Keratinocyte (primary cell): ENCODE measurements around the gene SCNN1G. TPM values are rescaled to one million over a fixed set of nuclear protein-coding genes. Genes with fewer than 3 reads are reported as not detected.
A peak's percentile ranks its signal among the peaks of the same experiment; 100 is the strongest.

Source experiments
- DNase-seq: peaks from one replicate; pipeline ENCODE4 v3.0.0-alpha.2; 2011; ENCODE audit warnings: low read depth, missing footprints, low spot score
- FAIRE-seq: peaks from 2 replicates; lab custom pipeline; 2011; peaks lifted over from hg19 to GRCh38; lab: Jason Lieb, UNC
- H2AFZ ChIP-seq: 2 replicates; pipeline ENCODE4 v1.6.0; 2012; ENCODE audit warnings: low read length, control low read depth, inconsistent platforms; ENCODE audit not compliant: control insufficient read depth
- H3K27ac ChIP-seq: 2 replicates; pipeline ENCODE4 v1.5.1; 2011; ENCODE audit warnings: low read length; ENCODE audit not compliant: control insufficient read depth, insufficient read depth
- H3K27me3 ChIP-seq: 3 replicates; pipeline ENCODE4 v1.6.0; 2011; ENCODE audit warnings: low read length; ENCODE audit not compliant: control insufficient read depth, insufficient read depth; ENCODE audit errors: extremely low read depth
- H3K36me3 ChIP-seq, 2 experiments: 2 replicates in 1 of 2; 3 replicates in 1 of 2; pipeline ENCODE4 v1.5.1; 2011; ENCODE audit warnings: low read length in 2 of 2, mild to moderate bottlenecking in 1 of 2; ENCODE audit not compliant: control insufficient read depth in 2 of 2, insufficient read depth in 2 of 2; ENCODE audit errors: extremely low read depth in 1 of 2
- H3K4me1 ChIP-seq: 3 replicates; pipeline ENCODE4 v1.5.1; 2011; ENCODE audit warnings: low read length; ENCODE audit not compliant: control insufficient read depth, insufficient read depth; ENCODE audit errors: extremely low read depth
- H3K4me2 ChIP-seq: 3 replicates; pipeline ENCODE4 v1.6.0; 2011; ENCODE audit warnings: low read depth, low read length; ENCODE audit not compliant: control insufficient read depth, insufficient read depth; ENCODE audit errors: extremely low read depth
- H3K4me3 ChIP-seq, 3 experiments: fragments of 200-600 bp in 1 of 3; sonication (generic) in 1 of 3; 2 replicates in 2 of 3; 3 replicates in 1 of 3; pipeline ENCODE4 v1.5.1; 2011 to 2016; ENCODE audit warnings: low read length in 3 of 3, mild to moderate bottlenecking in 3 of 3, control low read depth in 2 of 3, inconsistent platforms in 1 of 3, low read depth in 1 of 3, mixed read lengths in 1 of 3, mixed run types in 1 of 3, moderate library complexity in 1 of 3; ENCODE audit not compliant: control insufficient read depth in 2 of 3, insufficient read depth in 2 of 3; ENCODE audit errors: extremely low read depth in 1 of 3
- H3K79me2 ChIP-seq: 2 replicates; pipeline ENCODE4 v1.6.0; 2012; ENCODE audit warnings: low read length; ENCODE audit not compliant: control insufficient read depth, insufficient read depth
- H3K9ac ChIP-seq: 3 replicates; pipeline ENCODE4 v1.6.0; 2011; ENCODE audit warnings: low read length; ENCODE audit not compliant: control insufficient read depth, insufficient read depth; ENCODE audit errors: extremely low read depth
- H3K9me1 ChIP-seq: 3 replicates; pipeline ENCODE4 v1.6.0; 2011; ENCODE audit warnings: low read length; ENCODE audit not compliant: control insufficient read depth, insufficient read depth; ENCODE audit errors: extremely low read depth
- H3K9me3 ChIP-seq: 2 replicates; pipeline ENCODE4 v1.5.1; 2012; ENCODE audit warnings: low read depth, low read length; ENCODE audit not compliant: control insufficient read depth
- H4K20me1 ChIP-seq: 3 replicates; pipeline ENCODE4 v1.6.0; 2011; ENCODE audit warnings: low read length; ENCODE audit not compliant: control insufficient read depth, insufficient read depth; ENCODE audit errors: extremely low read depth
- EZH2 ChIP-seq: IDR thresholded peaks from one replicate; pipeline ENCODE4 v1.6.1; 2012; ENCODE audit warnings: inconsistent platforms, mild to moderate bottlenecking, low read length, moderate library complexity
- dilution Hi-C: fragments of 300-500 bp; cut with MboI; formaldehyde crosslinking; loops from one replicate; pipeline ENCODE4 v1.7.0; 2020; ENCODE audit warnings: low sequenced_read_pairs; ENCODE audit not compliant: extremely low pct_ligation_motif_present
- polyA plus RNA-seq, 5 experiments: library from polyadenylated mRNA; depleted of rRNA in 3 of 5; stranded (reverse) in 3 of 5; stranded (forward) in 1 of 5; unstranded in 1 of 5; fragments of >200 nt; gene quantifications; 1 replicate in 1 of 5; 2 replicates in 3 of 5; 3 replicates in 1 of 5; pipeline versions ENCODE4 v1.2.1 to v1.2.3, GENCODE V29; 2011 to 2012; ENCODE audit warnings: missing spikeins in 2 of 5, low read depth in 1 of 5, low replicate concordance in 1 of 5
- TF ChIP-seq, protein P1 (sequence below), 3 experiments: IDR thresholded peaks in 1 of 3; conservative IDR thresholded peaks in 1 of 3; optimal IDR thresholded peaks in 1 of 3; 2 replicates in 2 of 3; 3 replicates in 1 of 3; pipeline versions ENCODE3 to v1.5.1; 2011; ENCODE audit warnings: low read length in 3 of 3, mild to moderate bottlenecking in 3 of 3, moderate library complexity in 2 of 3, control low read depth in 1 of 3, inconsistent platforms in 1 of 3; ENCODE audit not compliant: insufficient read depth in 2 of 3; ENCODE audit errors: extremely low read depth in 1 of 3

SCNN1G gene
- polyA plus RNA-seq, 1 donor (not counting 4 experiments of a cell fraction or from before 2014, with no cell fraction given), result 0.25 TPM

DNA sequence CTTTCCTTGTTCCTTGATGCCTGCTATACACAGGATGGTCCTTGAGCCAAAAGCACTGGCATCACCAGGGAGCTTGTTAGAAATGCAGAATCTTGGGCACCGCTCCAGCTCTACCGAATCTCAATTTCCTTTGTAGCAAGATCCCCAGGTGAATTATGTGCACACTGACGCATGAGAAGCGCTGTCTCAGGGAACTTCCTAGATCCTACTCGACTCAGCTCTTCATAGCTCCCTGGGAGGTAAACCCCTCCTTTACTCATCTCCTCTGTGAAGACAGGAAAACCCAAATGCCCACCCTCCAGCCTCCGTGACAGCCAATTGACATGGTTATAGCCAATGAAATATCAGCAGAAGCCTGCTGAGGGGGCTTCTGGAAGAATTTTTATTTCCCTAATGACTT, 37.4 kb upstream of the SCNN1G start:
- Histone ChIP-seq H2AFZ (no peak overlapping the region), H3K27ac (peak overlapping the region; percentile 98), H3K4me1 (peaks cover 63% of the 10 kb centered on the region), H3K27me3 (no peaks in the 10 kb centered on the region), H3K9me1 (peaks cover 6% of the 10 kb centered on the region), H3K36me3 (no peaks in the 10 kb centered on the region), H3K79me2 (peaks cover 74% of the 10 kb centered on the region), H3K4me2 (peak overlapping the region; percentile 93), H3K9me3 (no peaks in the 10 kb centered on the region), H3K9ac (peak overlapping the region; percentile 87), H4K20me1 (no peaks in the 10 kb centered on the region), H3K4me3 (peak overlapping the region in 2 of 3 experiments; percentile 59 to 63)
- DNase-seq (no peak), FAIRE-seq (no peak)
- TF ChIP-seq, protein P1, sequence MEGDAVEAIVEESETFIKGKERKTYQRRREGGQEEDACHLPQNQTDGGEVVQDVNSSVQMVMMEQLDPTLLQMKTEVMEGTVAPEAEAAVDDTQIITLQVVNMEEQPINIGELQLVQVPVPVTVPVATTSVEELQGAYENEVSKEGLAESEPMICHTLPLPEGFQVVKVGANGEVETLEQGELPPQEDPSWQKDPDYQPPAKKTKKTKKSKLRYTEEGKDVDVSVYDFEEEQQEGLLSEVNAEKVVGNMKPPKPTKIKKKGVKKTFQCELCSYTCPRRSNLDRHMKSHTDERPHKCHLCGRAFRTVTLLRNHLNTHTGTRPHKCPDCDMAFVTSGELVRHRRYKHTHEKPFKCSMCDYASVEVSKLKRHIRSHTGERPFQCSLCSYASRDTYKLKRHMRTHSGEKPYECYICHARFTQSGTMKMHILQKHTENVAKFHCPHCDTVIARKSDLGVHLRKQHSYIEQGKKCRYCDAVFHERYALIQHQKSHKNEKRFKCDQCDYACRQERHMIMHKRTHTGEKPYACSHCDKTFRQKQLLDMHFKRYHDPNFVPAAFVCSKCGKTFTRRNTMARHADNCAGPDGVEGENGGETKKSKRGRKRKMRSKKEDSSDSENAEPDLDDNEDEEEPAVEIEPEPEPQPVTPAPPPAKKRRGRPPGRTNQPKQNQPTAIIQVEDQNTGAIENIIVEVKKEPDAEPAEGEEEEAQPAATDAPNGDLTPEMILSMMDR (optimal IDR thresholded peaks at IDR 0.05 in 1 of 3, IDR thresholded peaks at IDR 0.05 in 1 of 3, conservative IDR thresholded peaks at IDR 0.05 in 1 of 3; ENCODE audit: extremely low read depth in 1 of 3, insufficient read depth in 2 of 3, low read length in 3 of 3), result no peak
- TF ChIP-seq EZH2, result no peak
- dilution Hi-C loops, result no loop called here

DNA sequence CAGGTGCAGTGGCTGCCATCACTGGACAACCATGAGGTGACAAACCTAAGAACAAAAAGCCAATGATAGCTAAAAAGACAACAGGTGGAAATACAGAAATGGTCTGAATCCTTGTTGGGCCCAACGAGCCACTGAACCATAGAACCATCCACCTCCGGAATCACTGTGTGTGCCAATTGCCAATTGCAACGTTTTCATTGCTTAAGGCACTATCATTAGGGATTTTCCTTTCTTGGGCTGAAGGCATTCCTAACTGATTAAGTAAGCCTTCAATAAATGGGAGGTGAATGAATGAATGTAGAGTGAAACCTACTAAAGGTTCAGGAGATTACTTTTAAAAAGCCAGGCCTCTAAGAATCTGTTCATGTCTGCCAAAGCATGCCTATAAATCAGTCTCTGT, 36.9 kb upstream of the SCNN1G start:
- no peaks in the 10 kb centered on the region for H3K9me3 ChIP-seq
- no peaks in the 10 kb centered on the region for H3K27me3 ChIP-seq
- TF ChIP-seq, protein P1 (optimal IDR thresholded peaks at IDR 0.05 in 1 of 3, IDR thresholded peaks at IDR 0.05 in 1 of 3, conservative IDR thresholded peaks at IDR 0.05 in 1 of 3; ENCODE audit: extremely low read depth in 1 of 3, insufficient read depth in 2 of 3, low read length in 3 of 3), result no peak
- no peak for TF ChIP-seq EZH2
- peak; percentile 95 for FAIRE-seq
- peaks cover 59% of the 10 kb centered on the region for H3K4me1 ChIP-seq
- dilution Hi-C loops, result no loop called here
- H2AFZ ChIP-seq, result no peak overlapping the region
- H3K27ac ChIP-seq, result peak overlapping the region; percentile 98
- H3K9me1 ChIP-seq, result peaks cover 4% of the 10 kb centered on the region
- peak overlapping the region; percentile 93 for H3K4me2 ChIP-seq
- no peaks in the 10 kb centered on the region for H3K36me3 ChIP-seq
- peak; percentile 44 for DNase-seq
- H3K9ac ChIP-seq, result peak overlapping the region; percentile 87
- H4K20me1 ChIP-seq, result no peaks in the 10 kb centered on the region
- H3K79me2 ChIP-seq, result peaks cover 70% of the 10 kb centered on the region
- H3K4me3 ChIP-seq, result peak overlapping the region in 2 of 3 experiments; percentile 59 to 91
